ENCODE measurements around the gene RAB20.
"Not testable (repeated sequence)": the region's sequence is repeated elsewhere in the genome, so short reads cannot be mapped to it uniquely, and the experiment has no call there.

The RAB20 gene

DNA sequence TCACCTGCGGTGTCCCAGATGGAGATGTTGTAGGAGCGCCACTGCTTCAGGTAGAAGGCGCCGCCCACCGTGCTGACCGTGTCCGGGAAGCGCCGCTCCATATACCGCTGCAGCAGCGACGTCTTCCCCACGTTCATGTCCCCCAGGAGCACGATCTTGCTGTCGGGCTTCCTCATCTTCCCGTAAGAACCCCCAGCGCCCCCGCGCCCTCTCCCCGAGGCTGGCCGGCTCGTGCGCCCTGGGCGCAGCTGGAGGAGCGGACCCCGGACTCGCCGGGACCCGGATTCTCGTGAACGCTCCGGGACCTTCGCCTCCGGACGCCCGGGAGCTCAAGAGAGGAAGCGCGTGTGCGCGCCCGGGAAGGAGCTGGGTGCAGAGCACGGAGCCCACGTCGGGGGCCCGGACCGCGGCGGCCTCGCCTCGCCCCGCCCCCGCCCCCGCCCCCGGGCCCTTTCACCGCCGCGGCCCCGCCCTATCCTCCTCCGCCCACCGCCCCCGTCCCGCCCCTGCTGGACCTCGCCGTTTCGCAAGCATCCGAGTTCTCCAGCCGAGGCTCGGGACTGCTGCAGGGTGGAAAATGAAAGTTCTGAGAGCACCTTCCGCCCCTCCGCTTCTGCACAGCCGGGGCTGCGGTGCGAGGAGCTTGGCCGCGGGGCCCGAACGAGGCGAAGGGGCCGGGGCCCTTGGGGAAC lies at the start of gene RAB20:
RAB20 (minus strand) TSS at position 379 of the 692 bp plus-strand sequence; CDS start at position 176, 203 bp downstream.
- DNase-seq = peak; percentile 64

GRCh38 chr13:110610955-110611595 lies 49.6 kb upstream of the RAB20 start:
- DNase-seq = no peak

DNA sequence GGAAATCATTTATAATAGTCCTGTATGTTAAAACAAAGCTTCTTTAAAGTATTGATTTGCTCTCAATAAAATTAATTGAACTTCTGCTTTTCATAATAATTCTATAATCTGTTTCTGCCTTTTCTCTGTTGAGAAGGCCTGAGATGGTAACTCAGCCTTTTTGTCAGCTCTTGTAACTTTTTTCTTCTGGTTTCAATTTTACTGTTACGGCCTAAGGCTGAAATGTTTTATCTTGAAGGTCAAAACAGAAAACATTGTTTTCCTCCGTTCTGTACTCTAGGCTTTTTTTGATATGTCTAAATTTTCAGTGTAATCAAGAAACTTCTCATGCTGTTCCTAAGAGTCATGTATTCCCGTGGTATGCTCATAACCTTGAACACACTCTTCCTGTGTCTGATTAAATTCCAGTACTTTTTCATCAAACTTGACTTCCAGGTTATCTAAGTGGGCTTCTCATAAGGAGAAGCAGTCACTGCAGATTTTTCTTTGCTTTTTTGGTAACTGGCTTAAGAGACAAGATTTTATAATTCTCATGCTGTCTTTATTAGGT lies 46.2 kb upstream of the RAB20 start:
- no peak for DNase-seq

- not testable (repeated sequence) for DNase-seq
Observed at GRCh38 chr13:110606281-110606680, 44.8 kb upstream of the RAB20 start.

DNA sequence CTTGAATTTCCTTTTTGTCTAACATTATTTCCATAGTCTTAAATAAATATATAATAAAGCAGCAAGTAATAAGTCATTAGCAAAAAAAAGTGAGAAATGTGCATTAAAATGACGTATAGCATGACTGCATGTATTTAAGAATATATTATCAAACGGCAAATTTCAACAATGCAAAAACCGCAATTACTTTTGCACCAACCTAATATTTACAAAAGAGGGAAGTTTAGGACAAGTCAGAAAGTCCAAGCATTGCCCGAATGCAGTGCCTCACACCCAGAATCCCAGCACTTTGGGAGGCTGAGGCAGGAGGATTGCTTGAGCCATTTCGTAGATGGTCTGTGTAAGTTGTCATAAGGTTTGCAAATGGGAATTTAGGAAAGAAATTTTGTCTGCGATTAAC lies 43.6 kb upstream of the RAB20 start:
- DNase-seq = no peak

DNA sequence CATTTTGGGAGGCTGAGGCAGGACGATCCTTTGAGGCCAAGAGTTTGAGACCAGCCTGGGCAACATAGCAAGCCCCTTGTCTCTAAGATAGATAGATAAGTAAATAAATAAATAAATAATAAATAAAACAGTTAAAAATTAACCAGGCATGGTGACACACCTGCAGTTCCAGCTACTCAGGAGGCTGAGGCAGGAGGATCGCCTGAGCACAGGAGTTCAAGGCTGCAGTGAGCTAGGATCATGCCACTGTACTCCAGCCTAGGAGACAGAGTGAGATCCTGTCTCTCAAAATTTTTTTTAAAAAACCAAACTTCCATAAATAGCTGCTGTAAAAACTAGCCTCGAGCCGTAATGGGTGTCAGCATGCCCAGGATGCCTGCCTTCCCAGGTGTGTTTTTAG lies 39.5 kb upstream of the RAB20 start:
- DNase-seq = no peak

GRCh38 chr13:110600261-110600819 lies 38.8 kb upstream of the RAB20 start:
- DNase-seq = no peak

DNA sequence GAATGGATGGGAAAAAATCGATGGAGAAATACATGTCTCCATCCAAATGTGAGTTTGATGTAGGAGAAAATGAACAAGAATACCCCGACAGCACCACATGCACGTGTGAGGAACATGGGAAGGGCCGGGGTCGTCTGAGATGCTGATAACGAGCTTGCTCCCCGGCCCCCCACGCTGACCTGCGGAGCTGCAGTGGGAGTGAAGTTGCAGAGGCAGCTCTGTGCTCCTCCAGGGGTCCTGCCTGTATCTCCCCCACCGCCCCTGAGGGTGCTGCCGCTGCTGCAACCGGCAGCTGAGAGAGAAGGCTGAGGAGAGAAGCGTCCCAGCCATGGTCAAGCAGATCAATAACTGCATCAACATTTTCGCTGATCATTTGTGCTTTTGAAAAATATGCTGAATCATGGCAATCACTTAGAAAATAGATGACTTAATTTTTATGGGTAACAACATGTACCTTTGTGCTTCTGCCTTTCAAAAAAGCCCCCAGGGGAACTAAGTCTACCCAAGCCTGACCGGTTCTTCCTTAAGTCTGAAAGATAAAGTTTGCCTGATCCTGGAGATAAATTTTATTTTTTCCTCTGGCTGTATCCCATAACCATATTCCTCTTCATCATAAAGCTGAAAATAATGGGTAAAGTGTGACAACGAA lies 35.6 kb upstream of the RAB20 start:
- no peak for DNase-seq

DNA sequence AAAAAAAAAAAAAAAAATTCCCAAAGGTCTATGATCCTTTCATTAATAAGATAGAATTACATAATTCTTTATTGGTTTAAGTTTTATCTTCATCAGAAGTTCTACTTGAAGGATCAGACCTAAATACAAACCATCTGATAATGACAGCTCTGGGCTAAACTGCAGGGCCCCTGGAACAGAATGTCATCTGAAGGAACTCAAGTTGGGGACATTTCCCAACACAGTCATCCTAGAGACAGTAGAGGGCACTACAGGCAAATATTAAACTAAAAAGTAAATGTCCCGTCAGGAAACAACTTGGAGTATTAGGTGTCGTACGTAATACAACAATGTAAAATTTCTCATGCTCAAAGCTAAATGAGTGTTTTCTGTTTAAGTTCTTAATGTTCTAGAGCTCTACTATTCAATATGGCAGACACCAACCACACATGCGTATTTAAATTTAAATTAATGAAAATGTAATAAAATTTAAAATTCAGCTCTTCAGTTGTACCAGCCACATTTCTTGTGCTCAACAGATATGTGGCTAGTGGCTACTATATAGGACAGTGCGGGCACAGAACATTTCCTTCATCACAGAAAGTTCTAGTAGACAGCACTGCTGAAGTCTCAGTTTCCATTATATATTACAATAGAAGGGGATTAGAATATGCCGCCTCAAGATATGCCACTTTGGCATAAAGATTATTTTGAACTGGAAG lies 32.1 kb upstream of the RAB20 start:
- DNase-seq = peak; percentile 30

DNA sequence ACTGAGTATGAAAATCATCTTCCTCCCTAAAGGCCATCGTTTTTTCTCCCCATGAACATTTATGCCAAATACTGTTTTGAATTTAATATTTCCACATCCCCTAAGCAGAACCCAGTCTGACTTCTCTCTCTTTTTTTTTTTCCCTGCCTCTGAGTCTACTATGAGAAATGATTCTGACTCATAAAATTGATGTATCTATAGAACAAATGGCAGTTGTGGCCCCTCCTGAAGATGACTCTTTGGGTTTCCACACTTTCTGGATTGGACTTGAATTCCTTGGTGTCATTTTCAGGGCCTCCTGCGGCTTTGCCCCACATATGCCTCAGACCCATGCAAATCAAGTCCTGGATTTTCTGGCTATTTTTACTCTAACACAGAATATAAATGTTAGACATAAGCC lies 31.1 kb upstream of the RAB20 start:
- DNase-seq = no peak

GRCh38 chr13:110590577-110590976 lies 29.1 kb upstream of the RAB20 start:
- DNase-seq = no peak

DNA sequence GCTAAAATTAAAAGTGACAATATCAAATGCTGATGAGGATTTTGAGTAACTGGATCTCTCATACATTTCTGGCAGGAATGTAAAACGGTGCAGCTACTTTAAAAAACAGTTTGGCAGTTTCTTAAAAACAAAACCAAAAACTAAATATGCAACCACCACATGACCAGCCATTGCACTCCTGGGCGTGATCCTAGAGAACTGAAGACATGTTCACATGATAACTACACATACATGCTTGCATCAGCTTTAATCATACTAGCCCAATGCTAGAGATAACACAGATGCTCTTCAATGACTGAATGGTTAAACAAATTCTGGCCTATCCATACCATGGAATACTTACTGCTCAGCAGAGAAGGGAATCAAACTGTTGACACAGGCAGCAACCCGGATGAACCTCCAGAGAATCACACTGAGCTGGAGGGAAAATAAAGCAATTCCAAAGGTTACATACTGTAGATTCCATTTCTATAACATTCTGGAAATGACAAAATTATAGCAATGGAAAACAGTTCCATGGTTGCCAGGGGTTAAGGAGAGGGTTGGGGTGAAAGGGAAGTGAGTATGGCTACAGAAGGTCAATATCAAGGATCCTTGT lies 28.4 kb upstream of the RAB20 start:
- no peak for DNase-seq

DNA sequence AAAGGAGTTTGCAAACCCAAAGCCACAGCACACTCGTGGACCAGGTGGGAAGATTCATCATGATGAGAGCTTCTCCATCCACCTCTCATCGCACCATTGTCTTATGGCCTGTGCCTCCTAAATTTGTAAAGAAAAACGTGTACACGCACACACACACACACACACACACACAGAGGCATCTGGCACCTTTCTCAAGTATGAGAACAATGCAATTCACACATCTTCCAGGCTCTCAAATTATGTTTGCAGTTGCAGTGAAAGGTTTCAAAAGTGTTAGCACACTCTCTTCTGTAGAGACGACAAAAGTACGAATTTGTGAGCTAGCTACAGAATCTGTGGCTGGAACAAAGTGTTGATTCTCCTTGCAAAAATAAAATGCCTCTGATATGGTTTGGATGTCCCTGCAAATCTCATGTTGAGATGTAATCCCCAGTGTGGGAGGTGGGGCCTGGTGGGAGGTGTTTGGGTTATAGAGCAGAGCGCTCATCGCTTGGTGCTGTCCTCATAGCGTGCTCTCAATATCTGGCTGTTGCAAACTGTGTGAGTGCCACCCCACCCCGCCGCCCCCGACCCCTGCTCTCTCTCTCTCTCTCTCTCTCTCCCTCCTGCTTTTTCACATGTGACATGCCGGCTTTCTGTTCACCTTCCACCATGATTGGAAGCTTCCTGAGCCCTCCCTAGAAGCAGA lies 21.8 kb upstream of the RAB20 start:
- no peak for DNase-seq

- no peak for DNase-seq
Observed at GRCh38 chr13:110582421-110582954, 21.0 kb upstream of the RAB20 start.

DNA sequence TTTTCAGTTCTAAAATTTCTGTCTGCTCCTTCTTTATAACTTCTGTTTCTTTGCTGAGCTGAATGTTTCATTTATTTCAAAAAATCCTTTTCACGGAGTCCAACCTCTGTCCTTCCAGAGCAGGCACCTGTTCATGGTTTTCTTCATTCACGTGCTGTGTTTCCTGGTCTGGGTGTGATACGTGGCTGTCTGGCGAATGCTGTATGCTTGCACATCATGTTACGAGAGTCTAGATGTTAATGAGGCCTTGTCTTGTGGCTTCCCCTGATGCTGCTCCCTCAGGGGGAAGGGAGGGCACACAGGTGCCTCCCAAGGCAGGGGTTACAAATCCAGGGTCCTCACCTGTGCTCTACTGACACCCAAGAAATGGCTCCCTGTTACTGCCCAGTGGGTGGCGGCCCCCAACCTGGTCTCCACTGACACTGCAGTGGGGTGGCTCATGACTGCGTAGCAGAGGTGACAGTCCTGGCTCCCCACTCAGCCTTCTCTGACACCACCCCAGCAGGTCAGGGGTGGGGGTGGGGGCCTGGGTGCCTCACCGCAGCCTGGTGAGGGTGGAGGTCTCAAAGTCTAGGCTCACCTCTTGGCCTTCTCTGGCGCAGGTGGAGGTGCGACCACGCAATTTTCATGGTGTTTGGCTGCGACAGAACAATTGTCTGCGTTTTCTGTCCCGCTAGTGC lies 20.1 kb upstream of the RAB20 start:
- DNase-seq = no peak

DNA sequence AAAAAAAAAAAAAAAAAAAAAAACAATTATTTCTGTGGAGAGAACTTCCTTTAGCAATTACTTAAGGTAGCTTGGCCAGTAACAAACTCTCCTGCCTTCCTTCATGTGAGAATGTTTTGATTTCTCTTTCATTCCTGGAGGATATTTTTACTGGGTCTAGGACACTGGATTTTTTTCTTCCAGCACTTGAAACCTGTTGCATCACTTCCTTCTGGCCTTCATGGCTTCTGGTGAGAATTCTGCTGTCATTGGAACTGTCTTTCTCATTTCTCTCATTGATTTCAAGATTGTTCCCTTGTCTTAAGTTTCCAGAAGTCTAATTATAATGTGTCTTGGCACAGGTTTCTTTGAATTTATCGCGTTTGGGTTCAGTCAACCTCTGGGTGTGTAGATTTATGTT lies 19.3 kb upstream of the RAB20 start:
- DNase-seq = no peak

DNA sequence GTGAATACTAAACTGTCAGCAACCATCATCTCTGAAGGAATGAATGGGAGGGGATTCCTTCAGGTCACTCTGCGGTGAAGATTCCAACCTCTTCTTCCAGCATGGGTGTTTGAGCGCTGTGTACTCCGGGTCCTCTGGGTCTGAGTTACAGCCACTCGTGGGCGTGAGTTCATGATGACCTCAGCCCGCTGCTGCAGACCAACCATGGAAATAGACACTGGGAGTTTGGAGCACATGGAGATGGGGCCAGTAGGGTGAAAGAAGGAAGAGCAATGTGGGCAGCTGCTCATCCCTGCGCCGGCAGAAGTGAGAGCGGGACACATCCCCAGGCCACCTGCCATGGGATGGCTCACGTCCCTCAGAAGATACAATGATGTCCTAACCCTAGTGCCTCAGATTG lies 16.8 kb upstream of the RAB20 start:
- DNase-seq = no peak

GRCh38 chr13:110576736-110577476 lies 15.4 kb upstream of the RAB20 start:
- DNase-seq = no peak

GRCh38 chr13:110576070-110576394 lies 14.5 kb upstream of the RAB20 start:
- no peak for DNase-seq

DNA sequence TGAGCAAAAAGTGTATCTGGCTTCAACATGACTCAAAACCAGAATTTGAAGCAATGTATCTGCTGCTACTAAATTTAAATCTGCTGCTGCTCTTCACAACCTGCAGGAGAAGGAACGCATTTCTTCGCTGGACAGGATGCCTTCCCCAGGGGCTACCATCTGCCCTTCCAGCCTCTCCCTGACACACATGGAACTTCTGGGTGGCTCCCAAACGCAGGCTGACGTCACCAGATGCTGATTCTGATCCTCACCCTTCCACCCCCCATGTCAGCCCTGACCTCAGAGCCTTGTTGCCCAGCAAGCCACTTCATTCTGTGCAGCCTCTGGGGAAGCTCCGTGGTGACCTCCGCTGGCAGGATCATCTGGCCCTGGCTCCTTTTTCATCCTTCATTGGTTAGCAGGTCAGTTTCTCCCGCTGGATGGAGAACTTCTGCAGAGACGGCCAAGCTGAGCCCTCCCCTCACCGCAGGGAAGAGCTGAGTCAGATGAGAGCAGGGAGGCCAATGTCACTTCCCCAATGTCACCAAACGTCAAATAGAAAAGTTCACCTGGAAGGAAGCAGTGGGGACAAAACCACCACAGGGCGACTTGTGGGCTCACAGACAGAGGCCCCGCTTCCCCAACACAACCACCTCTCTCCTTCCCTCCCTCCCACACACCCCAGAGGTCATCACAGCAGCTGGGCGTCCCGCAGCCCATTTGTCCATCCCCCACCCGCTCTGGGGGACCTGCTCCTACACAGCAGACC lies 14.0 kb upstream of the RAB20 start:
- peak; percentile 85 for DNase-seq
